ENCODE results near the gene ALPG. TPM values are rescaled to one million over a fixed set of nuclear protein-coding genes. Genes with fewer than 3 reads are reported as not detected.

Gene ALPG
- total RNA-seq, 1 donor from 2014 or later: not detected

GRCh38 chr2:232457121-232458011 lies 50.7 kb downstream of the ALPG start:
- no peaks in the 10 kb centered on the region for H3K27me3 ChIP-seq

GRCh38 chr2:232458051-232458660 lies 51.5 kb downstream of the ALPG start:
- H3K27me3 ChIP-seq: no peaks in the 10 kb centered on the region
- H3K27ac ChIP-seq: no peak overlapping the region
- no peak overlapping the region for H3K4me3 ChIP-seq
- DNase-seq (ENCODE audit: low spot score in 2 of 2): no peak
- no peaks in the 10 kb centered on the region for H3K4me1 ChIP-seq
- no peak for TF ChIP-seq CTCF (IDR thresholded peaks at IDR 0.05)
- intact Hi-C loops (cut with DNase I): no loop called here
- no peaks in the 10 kb centered on the region for H3K9me3 ChIP-seq
- H3K36me3 ChIP-seq: no peaks in the 10 kb centered on the region

More at GRCh38 chr2:232457121-232458011, 50.7 kb downstream of the ALPG start:
- Histone ChIP-seq H3K27ac (no peak overlapping the region), H3K4me3 (no peak overlapping the region), H3K9me3 (no peaks in the 10 kb centered on the region), H3K4me1 (no peaks in the 10 kb centered on the region), H3K36me3 (no peaks in the 10 kb centered on the region)
- intact Hi-C loops (cut with DNase I): no loop called here
- no peak for DNase-seq (ENCODE audit: low spot score in 2 of 2)
- no peak for TF ChIP-seq CTCF (IDR thresholded peaks at IDR 0.05)

GRCh38 chr2:232458661-232459418 lies 52.2 kb downstream of the ALPG start:
- DNase-seq (ENCODE audit: low spot score in 2 of 2): peak in 1 of 2 donors; percentile 55
- H3K27me3 ChIP-seq: no peaks in the 10 kb centered on the region
- H3K36me3 ChIP-seq: no peaks in the 10 kb centered on the region
- H3K9me3 ChIP-seq: no peaks in the 10 kb centered on the region
- H3K27ac ChIP-seq: no peak overlapping the region
- no peaks in the 10 kb centered on the region for H3K4me1 ChIP-seq
- no peak for TF ChIP-seq CTCF (IDR thresholded peaks at IDR 0.05)
- intact Hi-C loops (cut with DNase I): no loop called here
- no peak overlapping the region for H3K4me3 ChIP-seq

- no peak for TF ChIP-seq CTCF (IDR thresholded peaks at IDR 0.05)
- no peak overlapping the region for H3K27ac ChIP-seq
- H3K4me1 ChIP-seq: no peaks in the 10 kb centered on the region
- intact Hi-C loops (cut with DNase I): no loop called here
- peak in 1 of 2 donors; percentile 50 for DNase-seq (ENCODE audit: low spot score in 2 of 2)
- no peaks in the 10 kb centered on the region for H3K9me3 ChIP-seq
- H3K27me3 ChIP-seq: no peaks in the 10 kb centered on the region
- H3K36me3 ChIP-seq: no peaks in the 10 kb centered on the region
- H3K4me3 ChIP-seq: no peak overlapping the region
These were observed 52.9 kb downstream of the ALPG start for GRCh38 chr2:232459419-232460035.

GRCh38 chr2:232460171-232460570 lies 53.5 kb downstream of the ALPG start:
- no peak for TF ChIP-seq CTCF (IDR thresholded peaks at IDR 0.05)
- no peak overlapping the region for H3K27ac ChIP-seq
- no peak overlapping the region for H3K4me3 ChIP-seq
- H3K27me3 ChIP-seq: no peaks in the 10 kb centered on the region
- H3K36me3 ChIP-seq: no peaks in the 10 kb centered on the region
- no peaks in the 10 kb centered on the region for H3K9me3 ChIP-seq
- no peak for DNase-seq (ENCODE audit: low spot score in 2 of 2)
- H3K4me1 ChIP-seq: no peaks in the 10 kb centered on the region
- intact Hi-C loops (cut with DNase I): no loop called here

Data from ascending aorta (tissue), 2 donors.